Dendritic cell treated with granulocyte-macrophage colony-stimulating factor and Interleukin-4, amounts not matched to agents 40 ng/mL and 50 ng/mL, for 4 days (primary cell): Measurements from ENCODE around the gene SENP8.
"Not testable (repeated sequence)": the region's sequence is repeated elsewhere in the genome, so short reads cannot be mapped to it uniquely, and the experiment has no call there.

Experiments used
- H3K27ac Mint-ChIP-seq: one replicate; pipeline ENCODE4 v1.8.0; 2022; ENCODE audit warnings: mild to moderate bottlenecking, mixed read lengths
- H3K27me3 Mint-ChIP-seq: one replicate; pipeline ENCODE4 v1.8.0; 2022; ENCODE audit warnings: mild to moderate bottlenecking, mixed read lengths
- H3K36me3 Mint-ChIP-seq: one replicate; pipeline ENCODE4 v1.8.0; 2022; ENCODE audit warnings: low read depth, mixed read lengths
- H3K4me1 Mint-ChIP-seq: one replicate; pipeline ENCODE4 v1.8.0; 2022; ENCODE audit warnings: low read depth, mixed read lengths
- H3K4me3 Mint-ChIP-seq: one replicate; pipeline ENCODE4 v1.8.0; 2022; ENCODE audit warnings: mild to moderate bottlenecking, moderate library complexity, mixed read lengths
- H3K9me3 Mint-ChIP-seq: one replicate; pipeline ENCODE4 v1.8.0; 2022; ENCODE audit warnings: mixed read lengths
- intact Hi-C: fragments of 100-400 bp; cut with micrococcal nuclease; formaldehyde crosslinking; loops from one replicate; pipeline ENCODE4 v1.15.0; 2022

Gene SENP8

DNA sequence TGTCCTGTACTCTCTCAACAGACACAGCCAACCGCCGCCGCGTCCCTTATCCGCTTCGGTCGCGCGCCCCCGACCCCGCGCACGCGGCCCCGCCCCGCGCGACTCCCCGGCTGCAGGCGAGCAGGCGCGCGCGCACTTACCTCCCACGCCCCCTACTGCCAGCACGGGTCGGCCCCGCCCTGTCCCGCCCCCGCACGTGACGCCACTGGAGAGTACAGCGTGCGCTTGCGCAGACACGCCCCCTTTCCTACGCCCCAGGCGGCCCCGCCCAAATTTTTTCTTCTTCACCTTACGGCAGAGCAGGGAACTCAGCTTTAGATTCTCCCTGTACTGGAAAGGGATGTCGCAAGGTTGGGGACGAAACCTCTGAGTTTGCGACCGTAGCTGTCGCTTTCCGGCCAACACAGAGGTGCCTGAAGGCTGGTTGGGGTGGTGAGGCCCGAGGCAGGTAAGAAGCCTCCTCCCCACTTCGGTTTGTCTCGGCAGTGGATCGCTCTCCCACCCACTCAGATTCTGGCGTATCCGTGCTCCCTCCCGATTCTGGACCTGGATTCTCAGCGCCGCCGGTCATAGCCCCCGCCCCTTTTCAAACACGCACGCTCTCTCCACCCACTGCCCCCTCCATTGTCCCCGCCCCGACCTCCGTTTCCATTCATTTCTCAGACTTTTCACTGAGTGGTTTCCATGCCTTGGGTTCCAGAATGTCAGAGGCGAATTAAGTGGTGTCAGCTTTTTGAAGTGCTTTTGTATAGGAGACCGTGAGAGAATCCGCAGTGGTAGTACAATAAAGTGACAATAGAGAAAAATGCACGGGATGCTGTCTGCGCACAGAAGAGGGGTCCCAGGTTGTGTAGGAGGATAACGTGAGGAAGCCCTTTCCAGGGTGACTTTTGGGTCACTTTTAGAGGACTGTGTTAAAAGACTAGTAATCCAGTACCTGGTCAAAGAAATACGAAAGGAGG lies at the start of gene SENP8, which contains the start of gene MYO9A:
Gene SENP8 (plus strand): TSS at position 387 of the 962 bp plus-strand sequence. CDS start 21,221 bp downstream, outside the sequence.
Gene MYO9A (minus strand): TSS at position 134 of the 962 bp plus-strand sequence. CDS start 71,587 bp downstream, outside the sequence.
- Mint-ChIP-seq H3K36me3 (peaks cover 18% of the 10 kb centered on the region), H3K27ac (peak within 1 kb of the TSS; percentile 99), H3K4me3 (peak within 1 kb of the TSS; percentile 91), H3K27me3 (no peaks in the 10 kb centered on the region), H3K9me3 (no peaks in the 10 kb centered on the region), H3K4me1 (peaks cover 38% of the 10 kb centered on the region)
- intact Hi-C loops = loop anchor here (10.0 kb wide), 1 partner anchor 1517 kb away; the partner anchor contains the start of gene NPTN

DNA sequence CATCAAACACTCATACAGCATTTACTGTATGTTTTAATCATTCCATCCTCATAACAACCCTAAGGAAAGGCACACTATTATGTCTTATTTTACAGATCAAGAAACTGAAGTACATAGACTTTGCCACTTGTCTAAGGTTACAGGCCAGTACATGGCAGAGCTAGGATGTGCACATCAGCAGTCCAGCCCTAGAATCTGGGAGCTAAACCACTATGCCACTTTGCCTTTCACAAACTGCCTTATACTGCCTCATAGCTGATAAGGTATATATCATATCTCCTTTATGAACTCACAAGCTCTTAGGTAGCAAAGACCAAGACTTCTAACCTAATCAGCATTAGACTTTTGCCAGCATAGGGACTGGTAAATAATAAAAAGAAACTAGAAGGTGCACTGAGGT lies 49.3 kb upstream of the SENP8 start:
- intact Hi-C loops = no loop called here
- no peak overlapping the region for H3K27ac Mint-ChIP-seq
- no peaks in the 10 kb centered on the region for H3K27me3 Mint-ChIP-seq

DNA sequence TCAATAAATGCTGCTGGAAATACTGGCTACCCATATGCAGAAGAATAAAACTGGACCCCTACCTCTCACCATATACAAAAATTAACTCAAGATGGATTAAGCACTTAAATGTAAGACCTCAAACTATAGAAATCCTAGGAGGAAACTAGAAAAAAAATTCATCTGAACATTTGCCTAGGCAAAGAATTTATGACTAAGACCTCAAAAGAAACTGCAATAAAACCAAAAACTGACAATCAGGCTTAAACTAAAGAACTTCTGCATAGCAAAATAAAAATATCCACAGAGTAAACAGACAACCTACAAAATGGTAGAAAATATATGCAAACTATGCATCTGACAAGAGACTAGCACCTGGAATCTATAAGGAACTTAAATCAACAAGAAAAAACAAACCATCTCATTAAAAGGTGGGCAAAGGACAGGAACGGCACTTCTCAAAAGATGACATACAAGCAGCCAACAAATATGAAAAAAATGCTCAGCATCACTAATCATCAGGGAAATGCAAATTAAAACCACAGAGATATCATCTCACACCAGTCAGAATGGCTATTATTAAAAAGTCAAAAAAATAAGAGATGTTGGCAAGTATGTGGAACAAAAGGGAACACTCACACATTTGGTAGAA lies 47.3 kb upstream of the SENP8 start:
- Mint-ChIP-seq H3K27me3 (no peaks in the 10 kb centered on the region), H3K36me3 (no peaks in the 10 kb centered on the region), H3K4me3 (no peak overlapping the region), H3K9me3 (no peaks in the 10 kb centered on the region), H3K4me1 (no peaks in the 10 kb centered on the region), H3K27ac (no peak overlapping the region)
- intact Hi-C loops = no loop called here

More for the DNA sequence above, 49.3 kb upstream of the SENP8 start:
- H3K9me3 Mint-ChIP-seq = no peaks in the 10 kb centered on the region
- H3K36me3 Mint-ChIP-seq = no peaks in the 10 kb centered on the region
- H3K4me3 Mint-ChIP-seq = no peak overlapping the region
- no peaks in the 10 kb centered on the region for H3K4me1 Mint-ChIP-seq

DNA sequence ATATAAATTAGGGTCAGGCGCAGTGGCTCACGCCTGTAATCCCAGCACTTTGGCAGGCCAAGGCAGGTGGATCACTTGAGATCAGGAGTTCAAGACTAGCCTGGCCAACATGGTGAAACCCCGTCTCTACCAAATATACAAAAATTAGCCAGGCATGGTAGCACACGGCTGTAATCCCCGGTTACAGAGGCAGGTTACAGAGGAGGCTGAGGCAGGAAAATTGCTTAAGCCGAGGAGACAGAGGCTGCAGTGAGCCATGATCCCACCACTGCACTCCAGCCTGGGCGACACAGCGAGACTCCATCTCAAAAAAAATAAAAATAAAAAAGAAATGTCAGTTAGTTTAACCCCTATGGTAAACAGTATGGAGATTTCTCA lies 46.8 kb upstream of the SENP8 start:
- H3K27me3 Mint-ChIP-seq, H3K36me3 Mint-ChIP-seq, H3K4me3 Mint-ChIP-seq, intact Hi-C loops, H3K4me1 Mint-ChIP-seq, H3K9me3 Mint-ChIP-seq, H3K27ac Mint-ChIP-seq: not testable (repeated sequence)

DNA sequence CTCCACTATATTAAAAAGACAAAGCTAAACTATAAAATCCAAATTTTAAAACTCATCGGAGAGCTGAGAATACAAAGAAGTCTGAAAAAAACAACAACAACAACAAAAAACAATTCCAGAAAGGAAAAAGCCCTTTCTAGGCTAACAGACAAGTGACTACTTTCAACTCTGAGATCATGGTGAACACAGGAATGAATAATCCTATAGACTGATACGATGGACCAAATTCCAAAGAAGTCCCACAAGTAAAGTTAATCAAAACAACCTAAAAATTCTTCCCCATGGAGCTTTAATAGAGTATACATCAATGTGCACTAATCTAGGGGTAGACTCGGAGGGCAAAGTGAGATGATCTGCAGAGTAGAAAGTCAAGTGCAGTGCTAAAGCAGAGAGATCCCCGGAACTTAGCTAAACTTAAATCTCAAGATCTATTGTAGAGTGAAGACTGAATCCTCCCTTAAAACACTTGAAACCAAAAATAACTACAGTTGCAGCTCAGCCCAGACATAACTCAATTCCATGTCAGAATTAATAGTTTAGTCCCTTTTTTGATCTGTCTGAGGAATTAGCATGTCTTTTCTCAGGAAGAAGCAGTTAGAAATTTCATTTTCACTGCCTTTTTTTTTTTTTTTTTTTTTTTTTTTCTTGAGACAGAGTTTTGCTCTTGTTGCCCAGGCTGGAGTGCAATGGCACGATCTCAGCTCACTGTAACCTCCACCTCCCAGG lies 43.7 kb upstream of the SENP8 start:
- Mint-ChIP-seq H3K36me3 (no peaks in the 10 kb centered on the region), H3K27me3 (no peaks in the 10 kb centered on the region), H3K4me3 (no peak overlapping the region), H3K4me1 (no peaks in the 10 kb centered on the region), H3K9me3 (no peaks in the 10 kb centered on the region), H3K27ac (no peak overlapping the region)
- intact Hi-C loops = no loop called here

DNA sequence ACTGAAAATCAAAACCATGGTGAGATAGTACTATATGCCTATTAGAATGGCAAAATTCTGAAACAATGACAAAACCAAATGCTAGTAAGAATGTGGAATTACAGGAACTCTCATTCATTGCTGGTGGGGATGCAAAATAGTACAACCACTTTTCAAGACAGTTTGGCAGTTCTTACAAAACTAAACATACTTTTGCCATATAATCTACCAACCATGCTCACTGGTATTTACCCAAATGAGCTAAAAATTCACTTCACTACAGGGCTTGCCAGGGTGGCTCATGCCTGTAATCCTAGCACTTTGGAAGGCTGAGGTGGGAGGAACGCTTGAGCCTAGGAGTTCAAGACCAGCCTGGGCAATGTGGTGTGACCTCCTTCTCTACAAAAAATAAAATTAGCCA lies 40.3 kb upstream of the SENP8 start:
- Mint-ChIP-seq H3K27ac (no peak overlapping the region), H3K4me3 (no peak overlapping the region), H3K36me3 (no peaks in the 10 kb centered on the region), H3K9me3 (peaks cover 9% of the 10 kb centered on the region), H3K4me1 (no peaks in the 10 kb centered on the region), H3K27me3 (no peaks in the 10 kb centered on the region)
- intact Hi-C loops = no loop called here

DNA sequence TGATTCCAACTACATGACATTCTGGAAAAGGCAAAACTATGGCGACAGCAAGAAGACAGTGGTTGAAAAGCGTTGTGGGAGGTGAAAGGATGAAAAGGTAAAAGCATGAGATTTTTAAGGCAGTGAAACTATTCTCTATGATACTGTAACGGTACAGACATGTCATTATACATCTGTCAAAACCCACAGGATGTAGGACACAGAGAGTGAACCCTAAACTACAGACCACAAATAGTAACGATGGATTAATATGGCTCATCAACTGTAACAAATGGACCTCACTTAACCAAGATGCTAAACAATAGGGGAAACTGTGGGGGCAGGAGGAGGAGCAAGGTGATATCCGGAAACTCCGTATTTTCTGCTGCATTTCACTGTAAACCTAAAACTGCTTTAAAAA lies 39.3 kb upstream of the SENP8 start:
- intact Hi-C loops = no loop called here
- no peak overlapping the region for H3K4me3 Mint-ChIP-seq
- H3K9me3 Mint-ChIP-seq = peaks cover 19% of the 10 kb centered on the region
- no peaks in the 10 kb centered on the region for H3K36me3 Mint-ChIP-seq
- H3K4me1 Mint-ChIP-seq = no peaks in the 10 kb centered on the region
- H3K27me3 Mint-ChIP-seq = no peaks in the 10 kb centered on the region
- H3K27ac Mint-ChIP-seq = no peak overlapping the region

DNA sequence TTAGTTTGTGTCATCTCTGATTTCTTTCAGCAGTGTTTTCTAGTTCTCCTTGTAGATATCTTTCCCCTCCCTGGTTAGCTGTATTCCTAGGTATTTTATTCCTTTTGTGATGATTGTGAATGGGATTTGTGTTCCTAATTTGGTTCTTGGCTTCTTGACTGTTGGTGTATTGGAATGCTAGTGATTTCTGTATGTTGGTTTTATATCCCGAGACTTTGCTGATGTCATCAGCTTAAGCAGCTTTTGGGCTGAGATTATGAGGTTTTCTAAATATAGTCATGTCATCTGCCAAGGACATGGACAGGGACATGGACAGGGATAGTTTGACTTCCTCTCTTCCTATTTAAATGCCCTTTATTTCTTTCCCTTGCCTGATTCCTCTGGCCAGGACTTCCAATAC lies 36.0 kb upstream of the SENP8 start:
- Mint-ChIP-seq H3K9me3 (peaks cover 48% of the 10 kb centered on the region), H3K27ac (no peak overlapping the region), H3K4me1 (no peaks in the 10 kb centered on the region), H3K4me3 (no peak overlapping the region), H3K27me3 (no peaks in the 10 kb centered on the region), H3K36me3 (peaks cover 22% of the 10 kb centered on the region)
- intact Hi-C loops = no loop called here

DNA sequence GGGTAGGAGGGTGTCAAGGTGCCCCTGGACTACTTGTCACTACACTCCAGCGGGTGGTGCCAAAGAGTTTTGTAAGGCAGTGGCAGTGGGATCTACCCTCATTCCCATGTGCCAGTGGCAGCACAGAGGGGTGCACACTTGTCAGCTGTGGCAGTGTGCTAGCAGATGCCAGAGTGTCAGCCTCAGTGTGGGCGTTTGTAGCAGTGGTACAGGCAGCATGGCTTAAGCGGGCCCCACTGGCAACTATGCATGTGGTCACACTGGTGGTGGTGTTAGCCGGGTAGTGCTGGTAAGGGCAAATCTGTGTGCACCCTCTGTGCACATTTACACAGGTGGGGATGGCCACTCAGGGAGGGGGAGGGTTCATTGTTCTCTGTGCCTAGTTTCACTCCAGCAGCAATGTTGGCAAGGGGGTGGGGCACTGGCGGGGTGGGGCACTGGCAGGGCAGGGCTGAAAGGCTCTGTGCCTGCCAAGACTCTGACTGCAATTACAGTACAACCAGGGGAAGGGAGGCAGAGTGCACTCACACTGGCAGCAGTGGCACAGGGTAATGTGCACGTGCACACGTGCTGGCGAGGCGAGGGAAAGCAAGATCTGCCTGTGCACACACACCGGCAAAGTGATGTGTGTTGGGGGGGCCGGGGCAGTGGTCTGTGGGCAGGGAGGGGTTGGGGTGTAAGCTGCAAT lies 32.0 kb upstream of the SENP8 start:
- Mint-ChIP-seq H3K27me3 (no peaks in the 10 kb centered on the region), H3K4me1 (no peaks in the 10 kb centered on the region), H3K9me3 (peaks cover 48% of the 10 kb centered on the region), H3K4me3 (no peak overlapping the region), H3K27ac (no peak overlapping the region), H3K36me3 (peaks cover 43% of the 10 kb centered on the region)
- intact Hi-C loops = no loop called here

DNA sequence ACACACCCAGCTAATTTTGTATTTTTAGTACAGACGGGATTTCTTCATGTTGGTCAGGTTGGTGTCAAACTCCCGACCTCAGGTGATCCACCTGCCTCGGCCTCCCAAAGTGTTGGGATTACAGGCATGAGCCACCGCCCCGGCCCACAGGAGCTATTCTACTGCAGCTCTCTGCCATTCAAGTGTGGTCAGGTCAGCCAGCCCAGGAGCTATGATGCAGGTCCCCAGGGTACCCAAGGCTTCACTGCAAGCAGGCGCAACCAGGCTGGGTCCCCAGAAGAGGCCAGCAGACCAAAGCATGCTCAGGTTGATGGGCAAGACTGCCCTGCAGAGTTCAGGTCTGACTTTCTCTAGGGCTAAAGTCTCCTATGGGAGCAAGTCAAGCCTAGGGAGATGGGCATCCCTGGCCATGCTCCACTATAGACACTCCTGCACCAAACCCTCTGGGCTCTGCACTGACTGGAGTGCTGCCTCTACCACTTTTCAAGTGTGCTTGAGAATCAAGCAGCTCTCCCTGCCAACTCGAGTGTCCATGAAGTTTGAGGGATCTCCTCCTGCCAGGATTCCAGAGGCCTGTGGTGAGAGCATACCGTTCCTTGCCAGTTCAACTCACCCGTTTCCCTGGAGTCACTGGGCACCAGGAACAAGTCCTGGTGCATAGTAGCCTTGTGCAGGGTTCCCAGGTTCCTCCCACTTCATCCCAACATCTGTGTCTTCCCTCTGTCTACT lies 31.1 kb upstream of the SENP8 start:
- no peak overlapping the region for H3K27ac Mint-ChIP-seq
- intact Hi-C loops = no loop called here
- no peak overlapping the region for H3K4me3 Mint-ChIP-seq
- H3K4me1 Mint-ChIP-seq = no peaks in the 10 kb centered on the region
- H3K36me3 Mint-ChIP-seq = peaks cover 43% of the 10 kb centered on the region
- H3K27me3 Mint-ChIP-seq = no peaks in the 10 kb centered on the region
- H3K9me3 Mint-ChIP-seq = peaks cover 44% of the 10 kb centered on the region

DNA sequence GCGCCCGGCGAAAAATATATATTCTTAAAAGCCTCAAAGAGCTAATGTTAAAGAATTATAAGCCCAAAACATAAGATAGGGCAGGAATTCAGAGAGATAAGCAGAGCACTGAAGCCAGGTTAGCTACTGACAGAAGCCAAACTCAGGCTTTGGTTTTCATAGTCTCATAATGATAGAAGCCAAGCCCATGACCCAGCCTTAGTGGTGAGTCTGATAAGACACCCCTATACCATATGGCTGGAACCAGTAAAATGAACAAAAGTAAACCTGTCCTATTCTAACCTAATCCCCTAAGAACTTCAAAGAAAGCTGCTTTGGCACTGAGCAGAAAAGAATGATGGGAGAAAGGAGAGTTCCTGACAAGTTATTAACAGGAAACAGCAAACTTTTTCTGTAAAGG lies 26.2 kb upstream of the SENP8 start:
- intact Hi-C loops = no loop called here
- Mint-ChIP-seq H3K9me3 (no peaks in the 10 kb centered on the region), H3K27ac (no peak overlapping the region), H3K4me3 (no peak overlapping the region), H3K4me1 (peaks cover 5% of the 10 kb centered on the region), H3K27me3 (no peaks in the 10 kb centered on the region), H3K36me3 (peaks cover 29% of the 10 kb centered on the region)

DNA sequence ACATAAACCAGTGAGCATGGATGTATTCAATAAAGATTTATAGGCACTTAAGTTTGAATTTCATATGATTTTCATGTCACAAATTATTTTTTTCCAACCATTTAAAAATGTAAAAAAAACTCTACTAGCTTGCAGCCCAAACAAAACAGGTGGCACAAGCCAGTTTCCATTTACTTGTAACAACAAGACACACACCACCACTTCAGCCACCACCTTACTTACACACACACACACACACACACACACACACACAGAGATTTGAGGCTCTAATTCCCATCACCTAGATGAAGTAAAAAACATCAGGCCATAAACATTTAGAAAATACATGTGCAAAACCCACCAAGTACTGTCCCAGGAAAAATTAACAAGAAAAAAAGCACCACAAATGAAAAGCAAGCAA lies 25.5 kb upstream of the SENP8 start:
- intact Hi-C loops = no loop called here
- Mint-ChIP-seq H3K27ac (no peak overlapping the region), H3K9me3 (no peaks in the 10 kb centered on the region), H3K4me3 (no peak overlapping the region), H3K4me1 (peaks cover 5% of the 10 kb centered on the region), H3K27me3 (no peaks in the 10 kb centered on the region), H3K36me3 (peaks cover 23% of the 10 kb centered on the region)

DNA sequence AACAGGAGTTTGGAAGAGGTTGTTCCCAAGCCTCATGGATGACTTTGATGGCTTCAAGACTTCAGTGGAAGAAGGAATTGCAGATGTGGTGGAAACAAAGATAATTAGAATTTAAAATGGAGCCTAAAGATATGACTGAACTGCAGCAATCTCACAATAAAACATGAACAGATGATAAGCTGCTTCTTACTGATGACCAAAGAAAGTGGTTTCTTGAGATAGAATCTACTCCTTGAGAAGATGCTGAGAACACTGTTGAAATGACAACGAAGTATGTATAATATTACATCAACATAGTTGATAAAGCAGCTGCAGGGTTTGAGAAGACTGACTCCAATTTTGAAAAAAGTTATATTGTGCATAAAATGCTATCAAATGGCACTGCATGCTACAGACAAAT lies 21.4 kb upstream of the SENP8 start:
- H3K4me3 Mint-ChIP-seq = no peak overlapping the region
- H3K36me3 Mint-ChIP-seq = peaks cover 15% of the 10 kb centered on the region
- H3K27me3 Mint-ChIP-seq = no peaks in the 10 kb centered on the region
- no peaks in the 10 kb centered on the region for H3K9me3 Mint-ChIP-seq
- intact Hi-C loops = no loop called here
- no peak overlapping the region for H3K27ac Mint-ChIP-seq
- H3K4me1 Mint-ChIP-seq = peaks cover 9% of the 10 kb centered on the region
